GM12878 (cell line): ENCODE measurements around the gene MMD2. TPM values are rescaled to one million over a fixed set of nuclear protein-coding genes. Genes with fewer than 3 reads are reported as not detected.

Experiments used
- ATAC-seq: fragments of 200-7000 bp; cut with Tn5 transposase; 3 replicates; pipeline ENCODE4 v1.9.1; 2020; ENCODE audit warnings: mild to moderate bottlenecking, moderate library complexity
- BruUV-seq: library from RNA; stranded (reverse); fragments of 400-500 nt; replicated peaks from 2 replicates; lab custom pipeline; 2021; lab: Mats Ljungman, UMichigan
- CTCF ChIA-PET: fragments of 300-600 bp; sonication (Branson Sonifier 250); formaldehyde crosslinking; extraction: SDS; loops from one replicate; lab custom pipeline; 2021; ENCODE audit warnings: inconsistent platforms; lab: Yijun Ruan, JAX
- POLR2A ChIA-PET: fragments of 350-600 bp; formaldehyde crosslinking; extraction: SDS; loops from one replicate; lab custom pipeline; 2021; ENCODE audit warnings: inconsistent platforms; lab: Charles Lee
- RAD21 ChIA-PET: fragments of 300-600 bp; sonication (Branson Sonifier 250); formaldehyde crosslinking; loops from one replicate; lab custom pipeline; 2023; ENCODE audit warnings: antibody characterized with exemption; ENCODE audit not compliant: unreplicated experiment; lab: Charles Lee
- SMC1A ChIA-PET: fragments of 300-600 bp; sonication (Branson Sonifier 250); formaldehyde crosslinking; loops from one replicate; lab custom pipeline; 2023; ENCODE audit not compliant: unreplicated experiment, uncharacterized antibody; lab: Charles Lee
- DNase-seq: peaks from one replicate; pipeline ENCODE4 v3.0.0-alpha.2; 2011; ENCODE audit warnings: low read depth, low spot score
- FAIRE-seq: peaks from 3 replicates; lab custom pipeline; 2011; peaks lifted over from hg19 to GRCh38; lab: Jason Lieb, UNC
- H2AFZ ChIP-seq: 2 replicates; pipeline ENCODE4 v1.6.0; 2011; ENCODE audit warnings: low read depth, low read length, control low read depth; ENCODE audit not compliant: control insufficient read depth
- H3K27ac ChIP-seq: 2 replicates; pipeline ENCODE4 v1.5.1; 2011; ENCODE audit warnings: control low read depth; ENCODE audit not compliant: control insufficient read depth, insufficient read depth
- H3K27me3 ChIP-seq, 2 experiments: replicated peaks in 1 of 2; 2 replicates each; pipeline versions ENCODE4 v1.6.0 to v1.6.1; 2011; ENCODE audit warnings: low read length in 1 of 2; ENCODE audit not compliant: control insufficient read depth in 2 of 2, insufficient read depth in 2 of 2
- H3K36me3 ChIP-seq, 2 experiments: 2 replicates each; pipeline ENCODE4 v1.5.1; 2011; ENCODE audit warnings: low read length in 1 of 2; ENCODE audit not compliant: control insufficient read depth in 2 of 2, insufficient read depth in 2 of 2
- H3K4me1 ChIP-seq: 2 replicates; pipeline ENCODE4 v1.6.1; 2011; ENCODE audit warnings: mild to moderate bottlenecking, low read length, moderate library complexity, mixed read lengths; ENCODE audit not compliant: control insufficient read depth, insufficient read depth
- H3K4me2 ChIP-seq: 2 replicates; pipeline ENCODE4 v1.6.0; 2011; ENCODE audit warnings: control low read depth; ENCODE audit not compliant: control insufficient read depth, insufficient read depth
- H3K4me3 ChIP-seq: fragments of 200-600 bp; sonication (generic); 2 replicates; pipeline ENCODE4 v1.5.1; 2016
- H3K79me2 ChIP-seq: 2 replicates; pipeline ENCODE4 v1.6.0; 2011; ENCODE audit warnings: low read length; ENCODE audit not compliant: control insufficient read depth, insufficient read depth
- H3K9ac ChIP-seq: 2 replicates; pipeline ENCODE4 v1.8.0; 2011; ENCODE audit warnings: low read length, control low read depth, mixed read lengths; ENCODE audit not compliant: control insufficient read depth, insufficient read depth
- H3K9me3 ChIP-seq: replicated peaks from 3 replicates; pipeline ENCODE4 v1.5.1; 2011; ENCODE audit warnings: mild to moderate bottlenecking, low read length; ENCODE audit not compliant: control insufficient read depth, insufficient read depth
- H4K20me1 ChIP-seq: 2 replicates; pipeline ENCODE4 v1.6.0; 2011; ENCODE audit not compliant: control insufficient read depth, insufficient read depth
- BACH1 ChIP-seq: fragments of 450-650 bp; IDR thresholded peaks from 2 replicates; pipeline ENCODE4 v1.6.1; 2017; ENCODE audit warnings: mild to moderate bottlenecking, borderline replicate concordance
- BCL11A ChIP-seq: IDR thresholded peaks from 2 replicates; pipeline ENCODE4 v1.6.1; 2011; ENCODE audit warnings: low read depth, low read length
- CEBPB ChIP-seq, 2 experiments: fragments of 150-350 bp in 1 of 2; IDR thresholded peaks; 2 replicates each; pipeline ENCODE4 v1.6.1; 2012 to 2014; ENCODE audit warnings: low read depth in 2 of 2, low read length in 2 of 2, borderline replicate concordance in 1 of 2, inconsistent platforms in 1 of 2
- HDGF ChIP-seq: fragments of 450-650 bp; IDR thresholded peaks from 2 replicates; pipeline ENCODE4 v1.6.1; 2016; ENCODE audit warnings: antibody characterized with exemption
- JUNB ChIP-seq: IDR thresholded peaks from 2 replicates; pipeline ENCODE4 v1.6.1; 2016; ENCODE audit warnings: antibody characterized with exemption, mild to moderate bottlenecking
- NFIC ChIP-seq: IDR thresholded peaks from 2 replicates; pipeline ENCODE4 v1.6.1; 2012; ENCODE audit warnings: low read depth, mild to moderate bottlenecking, inconsistent platforms, low read length, moderate library complexity
- NFXL1 ChIP-seq: fragments of 450-650 bp; IDR thresholded peaks from 2 replicates; pipeline ENCODE4 v1.6.1; 2017; ENCODE audit warnings: antibody characterized with exemption, mild to moderate bottlenecking, borderline replicate concordance
- NFYB ChIP-seq: IDR thresholded peaks from 2 replicates; pipeline ENCODE4 v1.6.1; 2011; ENCODE audit warnings: low read depth, mild to moderate bottlenecking, low read length, improper control_type of control experiment, moderate library complexity; ENCODE audit not compliant: insufficient read depth
- NR2C1 ChIP-seq: fragments of 450-650 bp; IDR thresholded peaks from 2 replicates; pipeline ENCODE4 v1.6.1; 2017; ENCODE audit warnings: antibody characterized with exemption, mild to moderate bottlenecking, moderate library complexity
- RUNX3 ChIP-seq: IDR thresholded peaks from 2 replicates; pipeline ENCODE4 v1.6.1; 2012; ENCODE audit warnings: low read length, inconsistent platforms
- SMAD1 ChIP-seq: fragments of 450-650 bp; IDR thresholded peaks from 2 replicates; pipeline ENCODE4 v1.6.1; 2018; ENCODE audit warnings: mild to moderate bottlenecking, low read depth; ENCODE audit not compliant: partially characterized antibody
- TCF3 ChIP-seq: IDR thresholded peaks from 2 replicates; pipeline ENCODE4 v1.6.1; 2012; ENCODE audit warnings: low read depth, mild to moderate bottlenecking, low read length, borderline replicate concordance; ENCODE audit not compliant: insufficient read depth
- YBX1 ChIP-seq: fragments of 450-650 bp; IDR thresholded peaks from 2 replicates; pipeline ENCODE4 v1.6.1; 2016; ENCODE audit warnings: antibody characterized with exemption
- ZNF384 ChIP-seq: IDR thresholded peaks from 2 replicates; pipeline ENCODE4 v1.6.1; 2012; ENCODE audit warnings: low read depth, mild to moderate bottlenecking, low read length, improper control_type of control experiment, borderline replicate concordance
- WGBS: methylation state at CpG from one replicate; pipeline ENCODE4 v1.1.6; 2016; ENCODE audit warnings: low lambda C conversion rate; ENCODE audit not compliant: insufficient replicate concordance, insufficient coverage; ENCODE audit errors: missing lambda C conversion rate; 5-methylcytosine and 5-hydroxymethylcytosine counted together
- in situ Hi-C: fragments of 300-500 bp; cut with MboI; formaldehyde crosslinking; loops from 9 replicates; pipeline ENCODE4 v1.14.3; 2018; ENCODE audit warnings: mixed read lengths
- intact Hi-C: fragments of 100-400 bp; cut with micrococcal nuclease; formaldehyde crosslinking; loops from one replicate; pipeline ENCODE4 v1.14.2; 2022; ENCODE audit not compliant: unreplicated experiment
- polyA plus RNA-seq, 11 experiments: library from polyadenylated mRNA; depleted of rRNA in 4 of 11; unstranded in 6 of 11; stranded (reverse) in 5 of 11; fragments of >200 nt; fragmentation: Nextera tagmentation in 4 of 11; fragmentation: Illumina TruSeq in 1 of 11; extraction: Ambion mirVana in 4 of 11; extraction: Trizol in 1 of 11; gene quantifications; 1 replicate in 1 of 11; 2 replicates in 10 of 11; pipeline versions ENCODE4 v1.2.1 to v1.2.3, GENCODE V29; 2011 to 2016; ENCODE audit warnings: inconsistent platforms in 2 of 11, missing spikeins in 2 of 11, low read depth in 1 of 11
- total RNA-seq, 4 experiments: library from RNA; depleted of rRNA in 3 of 4; stranded (reverse); fragments of >200 nt in 3 of 4; fragmentation: Illumina TruSeq in 1 of 4; extraction: Trizol in 1 of 4; gene quantifications; 2 replicates each; pipeline versions ENCODE4 v1.2.1 to v1.2.3, GENCODE V29; 2013 to 2021

The MMD2 gene
- total and polyA plus RNA-seq, 10 of the 15 experiments (the other 5 are each of a cell fraction or from before 2014, with no cell fraction given): not detected

GRCh38 chr7:4998910-4999309 lies 39.9 kb upstream of the MMD2 start (continued):
- TF ChIP-seq NR2C1: no peak
- TF ChIP-seq, all 136 proteins: peak for 0

- no peak overlapping the region for H3K4me3 ChIP-seq
- in situ Hi-C loops: no loop called here
- FAIRE-seq: no peak
- 98% methylated on average over 3 of the region's 3 CpGs for WGBS
- SMC1A ChIA-PET: interaction anchor here (0.6 kb wide), 1 partner anchor 16 kb away, joined by 3 read pairs; no protein-coding TSS in a partner anchor
- no peak for DNase-seq
- no peak for TF ChIP-seq JUNB
- no peak for TF ChIP-seq NFXL1
- no peak for TF ChIP-seq YBX1
- TF ChIP-seq CEBPB (IDR thresholded peaks at IDR 0.05; ENCODE audit: borderline replicate concordance in 1 of 2, low read depth in 2 of 2, low read length in 2 of 2): no peak
- no peak for TF ChIP-seq BACH1
- no peak for TF ChIP-seq TCF3
- TF ChIP-seq RUNX3: no peak
- no peak for TF ChIP-seq SMAD1
- no peak for TF ChIP-seq NFIC
- TF ChIP-seq HDGF: no peak
- no peak for TF ChIP-seq NFYB
- no peak for TF ChIP-seq ZNF384
- no peak for TF ChIP-seq BCL11A
- TF ChIP-seq, all 136 proteins: peak for 0
- peaks cover 4% of the 10 kb centered on the region for H3K4me1 ChIP-seq
- ATAC-seq: no peak
- intact Hi-C loops: no loop called here
- no peaks in the 10 kb centered on the region for H3K79me2 ChIP-seq
- no peak overlapping the region for H3K9ac ChIP-seq
- ChIA-PET POLR2A (no interaction called here), RAD21 (no interaction called here), CTCF (interaction anchor here (1.9 kb wide), 1 partner anchor 24 kb away, joined by 8 read pairs; no protein-coding TSS in a partner anchor)
- H3K27me3 ChIP-seq: no peaks in the 10 kb centered on the region
- H3K27ac ChIP-seq: no peak overlapping the region
- H2AFZ ChIP-seq: no peak overlapping the region
- peaks cover 7 to 8% of the 10 kb centered on the region in 2 experiments; a peak in 3 of 4 replicates for H3K36me3 ChIP-seq
- no peaks in the 10 kb centered on the region for H4K20me1 ChIP-seq
- BruUV-seq: no TSS peak
- no peak overlapping the region for H3K4me2 ChIP-seq
- no peaks in the 10 kb centered on the region for H3K9me3 ChIP-seq
Observed at GRCh38 chr7:4998244-4998643, 39.3 kb upstream of the MMD2 start.
